Epithelial cell of esophagus (primary cell): ENCODE measurements around the gene DGKG.

Experiments
- DNase-seq: peaks from one replicate; pipeline ENCODE4 v3.0.0; 2010; ENCODE audit warnings: low read depth
- H3K4me3 ChIP-seq: 2 replicates; pipeline ENCODE4 v1.5.1; 2011; ENCODE audit warnings: mild to moderate bottlenecking, low read length, control low read depth
- TF ChIP-seq, protein P1 (sequence below): IDR thresholded peaks from 2 replicates; pipeline ENCODE4 v1.5.1; 2011; ENCODE audit warnings: low read depth, mild to moderate bottlenecking, low read length, control low read depth, inconsistent platforms; ENCODE audit not compliant: insufficient read depth; ENCODE audit errors: missing control alignments

DGKG gene

DNA sequence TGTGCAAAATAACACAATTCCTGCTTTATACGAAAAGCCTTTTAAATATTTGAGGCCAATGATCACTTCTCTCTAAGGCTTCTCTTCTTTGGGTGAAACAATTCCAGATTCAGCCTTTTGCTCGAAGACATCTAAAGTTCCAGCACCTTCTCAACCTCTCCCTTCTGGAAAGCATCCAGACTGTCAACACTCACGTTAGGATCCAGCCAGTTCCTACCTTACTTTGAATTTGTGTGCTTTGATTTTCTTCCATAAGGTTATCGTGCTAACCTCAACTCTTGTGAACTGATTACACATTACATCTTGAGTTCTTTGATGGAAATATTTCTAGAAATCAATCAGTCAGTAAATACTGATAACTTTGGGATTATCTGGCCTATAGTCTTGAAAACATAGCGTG lies 127.9 kb downstream of the DGKG start:
- DNase-seq: no peak
- TF ChIP-seq, protein P1, sequence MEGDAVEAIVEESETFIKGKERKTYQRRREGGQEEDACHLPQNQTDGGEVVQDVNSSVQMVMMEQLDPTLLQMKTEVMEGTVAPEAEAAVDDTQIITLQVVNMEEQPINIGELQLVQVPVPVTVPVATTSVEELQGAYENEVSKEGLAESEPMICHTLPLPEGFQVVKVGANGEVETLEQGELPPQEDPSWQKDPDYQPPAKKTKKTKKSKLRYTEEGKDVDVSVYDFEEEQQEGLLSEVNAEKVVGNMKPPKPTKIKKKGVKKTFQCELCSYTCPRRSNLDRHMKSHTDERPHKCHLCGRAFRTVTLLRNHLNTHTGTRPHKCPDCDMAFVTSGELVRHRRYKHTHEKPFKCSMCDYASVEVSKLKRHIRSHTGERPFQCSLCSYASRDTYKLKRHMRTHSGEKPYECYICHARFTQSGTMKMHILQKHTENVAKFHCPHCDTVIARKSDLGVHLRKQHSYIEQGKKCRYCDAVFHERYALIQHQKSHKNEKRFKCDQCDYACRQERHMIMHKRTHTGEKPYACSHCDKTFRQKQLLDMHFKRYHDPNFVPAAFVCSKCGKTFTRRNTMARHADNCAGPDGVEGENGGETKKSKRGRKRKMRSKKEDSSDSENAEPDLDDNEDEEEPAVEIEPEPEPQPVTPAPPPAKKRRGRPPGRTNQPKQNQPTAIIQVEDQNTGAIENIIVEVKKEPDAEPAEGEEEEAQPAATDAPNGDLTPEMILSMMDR: no peak
- no peak overlapping the region for H3K4me3 ChIP-seq

DNA sequence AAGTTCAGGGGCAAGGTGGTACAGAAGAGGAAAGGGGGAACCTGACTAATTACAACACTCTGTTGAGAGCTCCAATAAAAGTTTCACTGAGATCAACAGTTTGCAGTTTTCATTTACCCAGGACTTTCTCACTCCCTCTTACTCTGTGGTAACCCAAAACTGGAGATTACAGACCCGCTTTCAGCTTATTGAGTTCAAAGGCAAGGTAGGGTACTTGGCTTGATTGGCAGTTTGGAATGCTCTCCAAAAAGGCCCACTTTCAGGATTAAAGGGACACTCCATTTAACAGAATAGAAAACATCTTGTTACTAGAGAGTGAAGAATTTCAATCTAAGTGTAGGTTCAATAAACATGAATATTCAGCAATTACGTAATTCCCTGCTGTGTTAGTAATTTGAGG lies 135.6 kb downstream of the DGKG start:
- no peak overlapping the region for H3K4me3 ChIP-seq
- TF ChIP-seq, protein P1: no peak
- DNase-seq: no peak

DNA sequence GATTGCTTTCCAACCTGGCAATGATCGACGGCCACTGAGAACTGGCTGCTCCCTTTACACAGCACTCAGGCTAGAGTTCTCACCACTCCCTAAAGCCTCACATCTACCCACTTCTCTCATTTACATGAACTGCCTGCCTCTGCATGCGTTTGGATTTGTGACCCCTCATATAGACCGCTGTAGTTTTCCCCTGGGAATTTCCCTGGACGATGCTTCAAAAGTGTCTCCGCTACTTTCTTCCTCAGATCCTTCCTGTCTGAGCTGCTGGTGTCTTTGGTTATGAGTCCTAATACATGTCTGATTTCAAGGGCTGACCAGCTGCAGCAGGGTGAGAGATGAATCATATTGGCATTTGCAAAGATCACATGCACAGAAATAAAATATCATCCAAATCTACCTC lies 136.4 kb downstream of the DGKG start:
- no peak overlapping the region for H3K4me3 ChIP-seq
- TF ChIP-seq, protein P1: no peak
- no peak for DNase-seq

DNA sequence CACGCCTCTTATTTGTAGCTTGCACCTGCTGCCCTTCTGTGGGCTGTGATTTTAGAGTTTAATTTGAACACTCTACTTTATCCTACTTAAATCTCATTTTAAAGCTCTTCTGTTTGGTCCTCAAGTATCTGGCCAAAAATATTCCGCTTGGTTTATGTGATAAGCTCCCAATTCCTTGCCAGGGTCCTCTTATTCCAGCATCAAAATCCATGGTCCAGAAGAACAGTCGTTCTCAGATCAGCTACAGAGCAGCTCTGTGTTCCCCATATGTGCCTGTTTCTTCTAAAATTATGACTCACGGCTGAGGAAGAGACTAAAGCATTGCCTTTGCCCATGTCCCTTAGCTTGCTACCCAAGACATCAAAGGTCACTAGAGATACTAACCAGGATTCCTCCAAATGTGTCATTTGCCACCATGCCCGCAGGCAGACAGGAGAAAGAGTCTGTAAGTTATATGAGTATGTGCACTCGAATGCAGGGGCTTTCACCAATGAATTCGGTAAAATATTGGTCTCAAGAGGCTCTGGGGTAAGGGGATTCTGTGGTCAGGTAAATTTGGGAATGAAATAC lies 137.9 kb downstream of the DGKG start:
- TF ChIP-seq, protein P1: no peak
- H3K4me3 ChIP-seq: no peak overlapping the region
- DNase-seq: no peak

DNA sequence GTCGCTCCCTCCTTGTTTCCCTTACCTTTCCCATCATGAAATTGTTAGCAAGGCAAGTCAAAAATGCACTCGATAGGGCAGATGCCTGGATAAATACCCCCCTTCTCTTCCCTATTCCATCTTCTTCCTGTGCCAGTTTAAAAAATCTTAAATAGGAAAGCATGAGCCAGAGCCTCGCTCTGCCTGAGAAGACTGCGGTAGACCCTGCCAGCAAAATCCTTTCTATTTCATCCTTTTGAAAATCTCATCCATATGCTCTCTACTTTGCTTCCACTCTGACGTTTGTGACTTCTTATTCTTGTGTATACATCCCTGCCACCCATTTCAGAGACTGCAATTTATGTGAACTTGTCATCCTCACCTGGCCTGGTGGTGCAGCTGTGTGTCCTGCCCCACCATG lies 138.6 kb downstream of the DGKG start:
- H3K4me3 ChIP-seq: no peak overlapping the region
- no peak for DNase-seq
- TF ChIP-seq, protein P1: no peak

DNA sequence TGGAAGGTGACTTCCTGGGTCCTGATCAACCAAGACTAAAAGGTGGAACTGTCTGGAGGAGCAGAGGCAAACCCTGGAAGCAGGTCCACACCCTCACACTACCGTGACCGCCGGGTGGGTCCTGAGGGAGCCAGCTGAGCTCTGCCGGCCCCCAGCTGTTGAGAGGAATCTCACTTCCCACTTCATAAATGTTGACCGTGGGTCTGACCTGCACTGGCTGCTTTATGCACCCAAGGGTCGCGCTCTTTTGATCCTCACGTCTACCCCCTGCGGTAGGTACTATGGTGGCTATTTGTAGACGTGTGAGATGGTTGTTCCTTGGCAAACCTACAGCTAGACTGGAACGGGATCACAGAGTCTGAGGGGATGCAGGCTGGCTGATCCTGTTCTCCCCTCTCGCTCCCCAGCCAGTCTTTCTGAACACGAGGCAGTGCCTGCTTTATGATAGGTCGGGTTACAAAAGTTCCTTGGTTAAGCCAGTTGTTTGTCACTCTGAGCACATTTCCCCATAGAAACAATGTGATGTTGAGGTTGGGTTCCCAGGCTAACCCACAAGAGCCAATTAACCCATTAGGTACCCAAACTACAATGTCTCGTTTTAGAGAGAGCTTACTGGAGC lies 140.2 kb downstream of the DGKG start:
- TF ChIP-seq, protein P1: no peak
- no peak overlapping the region for H3K4me3 ChIP-seq
- no peak for DNase-seq
